ENCODE measurements around the gene MTCL3.

MTCL3 gene

GRCh38 chr6:127464161-127464880, 54.8 kb downstream of the MTCL3 start:
- Mint-ChIP-seq H3K4me3 (no peak overlapping the region), H3K36me3 (ENCODE audit: low read depth) (no peaks in the 10 kb centered on the region), H3K4me1 (ENCODE audit: low read depth) (no peaks in the 10 kb centered on the region), H3K27ac (no peak overlapping the region), H3K9me3 (no peaks in the 10 kb centered on the region), H3K27me3 (no peaks in the 10 kb centered on the region)
- ChIA-PET POLR2A (no interaction called here), CTCF (interaction anchor here (0.7 to 2.8 kb wide), 13 partner anchors 9 to 352 kb away, joined by 3 to 34 read pairs (median 4); partner anchors contain the start of gene MTCL3)
- intact Hi-C loops (cut with micrococcal nuclease) = no loop called here
- no peak for ATAC-seq
- TF ChIP-seq CTCF (IDR thresholded peaks at IDR 0.05) = no peak
- DNase-seq = no peak

GRCh38 chr6:127463056-127463455, 56.1 kb downstream of the MTCL3 start:
- ATAC-seq = no peak
- no peaks in the 10 kb centered on the region for H3K9me3 Mint-ChIP-seq
- intact Hi-C loops (cut with micrococcal nuclease) = no loop called here

GRCh38 chr6:127462376-127462775, 56.8 kb downstream of the MTCL3 start:
- Mint-ChIP-seq H3K4me3 (no peak overlapping the region), H3K27ac (no peak overlapping the region), H3K9me3 (no peaks in the 10 kb centered on the region), H3K36me3 (ENCODE audit: low read depth) (no peaks in the 10 kb centered on the region), H3K4me1 (ENCODE audit: low read depth) (no peaks in the 10 kb centered on the region), H3K27me3 (no peaks in the 10 kb centered on the region)
- POLR2A ChIA-PET = no interaction called here
- DNase-seq (no peak), ATAC-seq (no peak)
- intact Hi-C loops (cut with micrococcal nuclease) = no loop called here
- CTCF ChIA-PET = interaction anchor here (1.0 to 2.8 kb wide), 5 partner anchors 56 to 159 kb away, joined by 3 to 34 read pairs (median 4); partner anchors contain the start of gene MTCL3
- TF ChIP-seq CTCF (IDR thresholded peaks at IDR 0.05) = no peak

More at GRCh38 chr6:127463056-127463455, 56.1 kb downstream of the MTCL3 start:
- H3K27ac Mint-ChIP-seq = no peak overlapping the region
- H3K4me3 Mint-ChIP-seq = no peak overlapping the region
- no peak for TF ChIP-seq CTCF (IDR thresholded peaks at IDR 0.05)
- ChIA-PET CTCF (interaction anchor here (0.7 to 2.8 kb wide), 6 partner anchors 17 to 159 kb away, joined by 3 to 34 read pairs (median 4); partner anchors contain the start of gene MTCL3), POLR2A (no interaction called here)
- no peak for DNase-seq
- H3K4me1 Mint-ChIP-seq (ENCODE audit: low read depth) = no peaks in the 10 kb centered on the region
- no peaks in the 10 kb centered on the region for H3K27me3 Mint-ChIP-seq
- H3K36me3 Mint-ChIP-seq (ENCODE audit: low read depth) = no peaks in the 10 kb centered on the region

- no peak overlapping the region for H3K27ac Mint-ChIP-seq
- CTCF ChIA-PET = interaction anchor here (1.2 to 3.1 kb wide), 3 partner anchors 24 to 78 kb away, joined by 3 to 16 read pairs (median 10); no protein-coding TSS in a partner anchor
- POLR2A ChIA-PET = no interaction called here
Measured at GRCh38 chr6:127460465-127460864, 58.7 kb downstream of the MTCL3 start.

More at GRCh38 chr6:127460465-127460864, 58.7 kb downstream of the MTCL3 start:
- Mint-ChIP-seq H3K4me1 (ENCODE audit: low read depth) (no peaks in the 10 kb centered on the region), H3K36me3 (ENCODE audit: low read depth) (no peaks in the 10 kb centered on the region), H3K9me3 (no peaks in the 10 kb centered on the region), H3K4me3 (no peak overlapping the region), H3K27me3 (peaks cover 2% of the 10 kb centered on the region)
- TF ChIP-seq CTCF (IDR thresholded peaks at IDR 0.05) = no peak
- intact Hi-C loops (cut with micrococcal nuclease) = no loop called here
- no peak for ATAC-seq
- no peak for DNase-seq

Data from activated CD8-positive, alpha-beta T cell treated with anti-CD3 and anti-CD28 coated beads for 36 hours (primary cell).